Stimulated activated CD4-positive, alpha-beta T cell treated with anti-CD3 and anti-CD28 coated beads, Interleukin-1b, Interleukin-23, amount 100 ng/mL, for 1 hour (primary cell): ENCODE results near the gene RPL36AL.

ENCODE experiments used
- DNase-seq, 2 donors: peaks; one replicate each; pipeline ENCODE4 v3.0.0-alpha.2; 2020; ENCODE audit warnings: low read depth in 2 of 2

Gene RPL36AL

GRCh38 chr14:49581209-49582112 lies 39.0 kb downstream of the RPL36AL start:
- no peak for DNase-seq

GRCh38 chr14:49579841-49580240 lies 40.6 kb downstream of the RPL36AL start:
- no peak for DNase-seq

DNA sequence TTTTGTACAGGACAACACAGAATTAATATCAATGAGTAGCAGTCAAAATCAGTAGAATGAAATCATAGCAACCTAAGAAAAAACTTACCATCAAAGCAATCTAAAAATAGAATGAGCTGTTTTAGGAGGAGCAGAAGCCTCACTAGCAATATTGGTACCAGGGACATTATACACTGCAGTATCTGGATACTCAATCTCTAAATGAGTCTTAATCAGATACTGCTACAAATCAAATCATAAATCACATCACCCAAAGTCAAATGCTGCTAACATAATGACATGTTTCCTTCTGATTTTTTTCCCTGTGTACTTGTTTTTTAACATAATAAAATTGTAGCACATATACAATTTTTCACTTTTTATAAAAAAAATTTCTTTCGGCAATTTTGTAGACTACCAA lies 42.3 kb downstream of the RPL36AL start:
- DNase-seq, result no peak

DNA sequence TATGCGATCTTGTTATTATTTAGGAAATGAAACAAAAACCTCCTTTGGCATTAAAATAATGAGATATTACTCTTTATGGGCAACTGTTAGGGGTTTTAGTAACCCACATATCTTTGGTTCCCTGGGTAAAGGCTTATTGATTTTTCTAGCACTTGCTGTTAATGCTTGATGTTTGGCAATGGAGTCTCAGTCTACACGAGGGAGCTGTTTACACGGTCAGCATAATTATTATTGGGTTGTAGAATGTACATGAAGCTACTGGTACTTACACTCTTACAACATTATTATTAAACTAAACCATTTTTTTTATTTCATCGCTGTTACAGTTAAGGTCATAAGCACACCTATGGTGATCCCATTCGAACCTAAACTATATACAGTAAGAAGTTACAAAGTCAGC lies 46.4 kb downstream of the RPL36AL start:
- DNase-seq, result no peak

DNA sequence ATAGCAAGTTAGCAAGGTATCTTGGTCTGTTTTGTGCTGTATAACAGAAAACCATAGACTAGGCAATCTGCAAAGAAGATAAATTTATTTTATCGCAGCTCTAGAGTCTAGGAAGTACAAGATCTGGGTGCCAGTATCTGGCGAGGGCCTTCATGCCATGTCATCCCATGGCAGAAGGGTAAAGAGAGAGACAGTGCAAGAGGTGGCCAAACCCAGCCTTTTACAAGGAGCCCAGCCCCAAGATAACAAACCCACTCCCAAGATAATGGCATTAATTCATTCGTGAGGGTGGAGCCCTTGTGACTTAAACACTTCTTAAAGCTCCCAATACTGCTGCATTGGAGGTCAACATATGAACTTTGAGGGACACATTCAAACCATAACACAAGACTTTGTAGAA lies 51.1 kb downstream of the RPL36AL start:
- DNase-seq, result no peak
